SU-DHL-6 (cell line): ENCODE measurements around the gene HIVEP2.

ENCODE experiments used
- H2AFZ ChIP-seq: fragments of 200-600 bp; sonication (generic); 2 replicates; pipeline ENCODE4 v1.6.1; 2014; ENCODE audit warnings: low read depth, mild to moderate bottlenecking, moderate library complexity, mixed read lengths, antibody characterized with exemption, low read length; ENCODE audit not compliant: severe bottlenecking
- H3F3A ChIP-seq: fragments of 200-600 bp; shearing (Covaris generic); 2 replicates; pipeline ENCODE4 v1.6.0; 2016; ENCODE audit warnings: antibody characterized with exemption, mild to moderate bottlenecking; ENCODE audit not compliant: insufficient read depth
- H3K27ac ChIP-seq: fragments of 200-600 bp; sonication (generic); 2 replicates; pipeline ENCODE4 v1.5.1; 2016; ENCODE audit warnings: low read depth, mild to moderate bottlenecking, low read length, moderate library complexity, mixed read lengths
- H3K27me3 ChIP-seq: fragments of 200-600 bp; sonication (generic), shearing (Covaris generic); 2 replicates; pipeline ENCODE4 v1.6.0; 2014; ENCODE audit warnings: mild to moderate bottlenecking, low read length
- H3K36me3 ChIP-seq: fragments of 200-600 bp; sonication (generic); 2 replicates; pipeline ENCODE4 v1.6.1; 2014; ENCODE audit warnings: mild to moderate bottlenecking, low read length, mixed read lengths
- H3K4me2 ChIP-seq: fragments of 300-600, 200-600 bp; shearing (Covaris generic), sonication (generic); 2 replicates; pipeline ENCODE4 v1.6.0; 2014; ENCODE audit warnings: low read length, low read depth, mild to moderate bottlenecking; ENCODE audit not compliant: poor library complexity, severe bottlenecking
- H3K4me3 ChIP-seq: fragments of 200-600 bp; sonication (generic); 2 replicates; pipeline ENCODE4 v1.5.1; 2014; ENCODE audit warnings: antibody characterized with exemption, low read length, mild to moderate bottlenecking, mixed read lengths; ENCODE audit not compliant: insufficient read depth, poor library complexity, severe bottlenecking
- H3K79me2 ChIP-seq: fragments of 200-600 bp; sonication (generic); 2 replicates; pipeline ENCODE4 v1.6.1; 2014; ENCODE audit warnings: mild to moderate bottlenecking, low read length, moderate library complexity; ENCODE audit not compliant: insufficient read depth
- H3K9ac ChIP-seq: fragments of 200-600 bp; sonication (generic); 2 replicates; pipeline ENCODE4 v1.7.0; 2014; ENCODE audit warnings: mild to moderate bottlenecking, low read length
- H3K9me2 ChIP-seq: fragments of 200-600 bp; sonication (generic); replicated peaks from 2 replicates; pipeline ENCODE4 v1.6.1; 2014; ENCODE audit warnings: low read length; ENCODE audit not compliant: insufficient read depth
- H3K9me3 ChIP-seq: fragments of 200-600 bp; sonication (generic); 2 replicates; pipeline ENCODE4 v1.6.1; 2014; ENCODE audit warnings: low read length, mixed read lengths; ENCODE audit not compliant: insufficient read depth
- H4K20me1 ChIP-seq: fragments of 200-600 bp; sonication (generic); 2 replicates; pipeline ENCODE4 v1.6.1; 2014; ENCODE audit warnings: low read depth, mild to moderate bottlenecking, antibody characterized with exemption, low read length, moderate library complexity, mixed read lengths
- CTCF ChIP-seq: fragments of 200-600 bp; sonication (generic); IDR thresholded peaks from one replicate; pipeline ENCODE4 v1.5.1; 2017; ENCODE audit warnings: antibody characterized with exemption, mild to moderate bottlenecking, low read length, moderate library complexity; ENCODE audit not compliant: insufficient read depth, poor library complexity, severe bottlenecking
- EZH2phosphoT487 ChIP-seq: fragments of 200-600 bp; sonication (generic), shearing (Covaris generic); conservative IDR thresholded peaks from 2 replicates; pipeline ENCODE4 v1.6.1; 2018; ENCODE audit warnings: mild to moderate bottlenecking, antibody characterized with exemption, low read length, moderate library complexity, mixed read lengths

Gene HIVEP2

GRCh38 chr6:142906945-142907470, 38.0 kb downstream of the HIVEP2 start:
- Histone ChIP-seq H3K36me3 (no peaks in the 10 kb centered on the region), H3K4me2 (peak overlapping the region; percentile 4), H3K9me3 (no peaks in the 10 kb centered on the region), H3K9ac (no peak overlapping the region), H3K27ac (no peak overlapping the region), H2AFZ (no peak overlapping the region), H3K27me3 (no peaks in the 10 kb centered on the region), H3K79me2 (no peaks in the 10 kb centered on the region), H4K20me1 (no peaks in the 10 kb centered on the region), H3F3A (no peaks in the 10 kb centered on the region; the same call in 1 of the 2 replicates), H3K4me3 (no peak overlapping the region), H3K9me2 (no peaks in the 10 kb centered on the region)
- TF ChIP-seq CTCF = no peak
- no peak for TF ChIP-seq EZH2phosphoT487

GRCh38 chr6:142903812-142904211, 41.2 kb downstream of the HIVEP2 start:
- no peaks in the 10 kb centered on the region for H3K27me3 ChIP-seq
- no peaks in the 10 kb centered on the region; the same call in 1 of the 2 replicates for H3F3A ChIP-seq
- no peak overlapping the region for H3K9ac ChIP-seq
- H3K9me3 ChIP-seq = no peaks in the 10 kb centered on the region
- no peak overlapping the region for H3K4me2 ChIP-seq
- no peaks in the 10 kb centered on the region for H3K79me2 ChIP-seq
- TF ChIP-seq EZH2phosphoT487 (no peak), CTCF (no peak)
- no peak overlapping the region for H3K4me3 ChIP-seq
- H2AFZ ChIP-seq = no peak overlapping the region
- H4K20me1 ChIP-seq = no peaks in the 10 kb centered on the region
- H3K27ac ChIP-seq = no peak overlapping the region
- no peaks in the 10 kb centered on the region for H3K9me2 ChIP-seq
- H3K36me3 ChIP-seq = no peaks in the 10 kb centered on the region

GRCh38 chr6:142902636-142903053, 42.3 kb downstream of the HIVEP2 start:
- no peaks in the 10 kb centered on the region for H3K79me2 ChIP-seq

More at GRCh38 chr6:142902636-142903053, 42.3 kb downstream of the HIVEP2 start:
- Histone ChIP-seq H3K36me3 (no peaks in the 10 kb centered on the region), H4K20me1 (no peaks in the 10 kb centered on the region), H3K4me2 (no peak overlapping the region), H3K27me3 (no peaks in the 10 kb centered on the region), H3F3A (no peaks in the 10 kb centered on the region; the same call in 1 of the 2 replicates), H2AFZ (no peak overlapping the region), H3K27ac (no peak overlapping the region), H3K9ac (no peak overlapping the region), H3K4me3 (no peak overlapping the region), H3K9me2 (no peaks in the 10 kb centered on the region), H3K9me3 (no peaks in the 10 kb centered on the region)
- TF ChIP-seq CTCF (no peak), EZH2phosphoT487 (no peak)
